Measurements from ENCODE around the gene SMIM38.

- TF ChIP-seq CTCF (IDR thresholded peaks at IDR 0.05; ENCODE audit: insufficient read depth, low read depth, low read length): no peak
- TF ChIP-seq EZH2 (IDR thresholded peaks at IDR 0.05; ENCODE audit: insufficient read depth, low read length): no peak
These were observed 8.1 kb downstream of the SMIM38 start for GRCh38 chr11:69163842-69164241.
